Muscle of arm (tissue), 12 donors: ENCODE results near the gene KXD1. TPM values are rescaled to one million over a fixed set of nuclear protein-coding genes. Genes with fewer than 3 reads are reported as not detected.
"Not testable (repeated sequence)": the region's sequence is repeated elsewhere in the genome, so short reads cannot be mapped to it uniquely, and the experiment has no call there.

Experiments
- DNase-seq: peaks from one replicate; pipeline ENCODE4 v3.0.0-alpha.2; 2013
- polyA plus RNA-seq, 12 donors: library from polyadenylated mRNA; unstranded; fragments of 120-200 nt; gene quantifications; one replicate each; pipeline ENCODE4 v1.2.1, GENCODE V29; 2013; ENCODE audit not compliant: insufficient read length in 12 of 12

KXD1 gene
- polyA plus RNA-seq, 12 donors = 58.9 to 125 (median 63.9) TPM; not detected in 1

- no peak for DNase-seq
Observed at GRCh38 chr19:18531485-18531884, 26.2 kb upstream of the KXD1 start.

- DNase-seq = no peak
Observed at GRCh38 chr19:18532168-18532890, 25.3 kb upstream of the KXD1 start.

GRCh38 chr19:18533058-18533457 lies 24.6 kb upstream of the KXD1 start:
- DNase-seq = no peak

GRCh38 chr19:18536475-18536874 lies 21.2 kb upstream of the KXD1 start:
- DNase-seq = no peak

GRCh38 chr19:18537431-18537830 lies 20.2 kb upstream of the KXD1 start:
- DNase-seq = no peak

DNA sequence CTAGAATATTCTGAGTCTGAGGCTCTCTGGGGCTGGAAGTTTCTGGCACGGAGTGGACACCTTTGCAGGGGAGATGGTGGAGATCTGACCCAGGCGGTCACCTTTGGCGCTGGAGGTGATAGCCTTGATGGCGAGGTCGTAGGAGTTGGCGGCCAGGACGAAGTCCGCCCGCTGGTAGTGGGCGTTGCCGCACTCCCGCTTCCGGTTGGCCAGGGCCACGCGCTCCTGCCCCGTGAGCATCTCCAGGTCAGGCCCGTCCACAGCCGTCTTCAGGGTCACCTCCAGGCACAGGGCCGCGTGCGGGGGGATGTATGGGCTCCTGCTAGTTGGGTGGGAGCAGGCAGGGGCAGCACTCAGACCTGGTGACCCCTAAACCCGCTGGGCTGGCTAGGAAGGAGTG lies 19.6 kb upstream of the KXD1 start:
- no peak for DNase-seq

DNA sequence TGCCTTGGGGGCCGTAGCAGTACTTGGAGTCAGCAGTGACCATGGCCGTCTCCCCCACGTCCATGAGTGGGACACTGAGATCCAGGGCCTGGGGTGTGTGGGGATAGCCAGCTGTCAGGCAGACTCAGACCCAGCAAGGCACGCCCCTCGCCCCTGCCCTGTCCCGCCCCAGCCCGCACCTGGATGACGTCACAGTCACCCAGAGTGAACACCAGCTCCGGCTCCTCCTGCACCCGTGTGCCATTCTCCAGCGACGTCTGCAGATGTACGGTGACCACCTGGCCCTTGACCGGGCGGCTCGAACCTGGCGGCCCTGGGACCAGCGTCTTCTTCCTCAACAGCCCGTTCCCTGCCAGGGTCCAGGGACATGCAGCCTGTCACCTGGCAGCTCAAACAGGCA lies 18.3 kb upstream of the KXD1 start:
- DNase-seq = no peak

GRCh38 chr19:18540200-18540599 lies 17.5 kb upstream of the KXD1 start:
- DNase-seq = not testable (repeated sequence)

DNA sequence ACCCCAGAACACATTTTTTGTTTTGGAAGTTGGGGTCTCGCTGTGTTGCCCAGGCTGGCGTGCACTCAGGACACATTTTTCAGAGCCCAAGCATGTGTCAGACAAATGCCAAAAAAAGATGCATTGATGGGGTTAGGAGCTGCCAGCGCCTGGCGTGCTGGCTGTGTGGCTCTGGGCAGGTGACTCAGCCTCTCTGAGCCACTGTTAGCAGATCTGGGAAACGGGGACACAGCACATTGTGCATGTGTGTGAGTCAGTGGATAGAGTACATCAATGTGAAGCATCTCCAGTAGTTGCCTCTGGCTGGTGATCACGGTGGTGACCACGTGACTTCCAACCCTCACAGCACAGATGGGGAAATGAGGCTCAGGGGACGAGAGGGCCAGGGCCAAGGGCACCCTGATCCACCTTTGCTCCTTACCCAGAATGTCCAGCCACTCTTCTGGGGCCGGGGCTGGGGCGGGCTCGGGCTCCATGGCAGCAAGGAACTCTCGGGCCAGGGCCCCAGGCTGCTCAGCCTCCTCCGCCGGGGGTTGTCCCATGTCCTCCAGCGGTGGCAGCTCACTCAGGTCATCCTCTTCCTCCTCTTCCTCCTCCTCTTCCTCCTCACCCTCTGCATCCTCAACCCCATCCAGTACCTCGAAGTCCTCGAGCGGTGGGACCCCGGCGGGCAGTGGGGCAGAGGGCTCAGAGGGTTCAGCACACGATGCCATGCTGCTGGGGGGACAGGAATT lies 16.2 kb upstream of the KXD1 start:
- DNase-seq = no peak

DNA sequence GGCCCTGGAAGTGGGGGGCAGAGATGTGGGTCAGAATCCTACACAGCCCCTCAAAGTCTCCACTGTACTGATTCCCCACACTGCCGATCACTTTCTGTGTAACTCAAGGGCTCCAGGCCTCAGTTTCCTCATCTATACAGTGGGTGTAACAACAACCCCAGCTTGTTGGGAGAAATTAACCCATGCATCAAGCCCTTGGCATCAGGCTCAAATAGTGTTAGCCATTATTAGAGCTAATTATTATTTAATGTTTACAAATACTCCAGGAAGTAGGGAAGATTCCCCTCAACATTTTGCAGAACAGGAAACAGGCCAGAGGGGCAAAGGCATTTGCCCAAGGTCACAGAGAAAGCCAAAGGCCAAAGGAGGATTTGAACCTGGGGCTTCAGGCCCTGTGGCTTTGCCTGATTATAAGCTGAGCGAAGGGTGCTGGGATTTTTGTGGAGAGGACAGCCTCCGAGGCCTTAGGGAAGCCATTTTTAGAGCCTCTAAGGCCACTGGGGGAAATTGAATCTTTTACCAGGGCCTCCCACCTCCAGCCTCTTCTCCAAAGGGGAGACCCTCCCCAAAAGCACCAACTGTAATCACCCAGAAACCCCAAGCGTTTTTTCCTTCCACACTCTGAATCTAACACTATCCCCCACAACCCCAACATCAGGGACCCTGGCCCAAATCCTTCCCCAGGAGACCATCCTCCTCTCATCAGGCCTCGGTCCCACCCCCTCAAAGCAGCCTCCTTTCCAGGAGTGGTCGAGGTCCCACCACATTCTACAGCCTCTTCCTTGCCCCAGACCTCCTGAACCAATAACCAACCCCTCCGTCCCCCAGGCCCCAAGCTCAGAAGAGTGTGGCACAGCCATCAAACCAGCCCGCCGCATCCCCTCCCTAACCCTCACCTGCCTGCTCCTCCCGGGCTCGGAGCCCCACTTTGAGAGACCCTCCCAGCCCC lies 15.4 kb upstream of the KXD1 start:
- DNase-seq = no peak

DNA sequence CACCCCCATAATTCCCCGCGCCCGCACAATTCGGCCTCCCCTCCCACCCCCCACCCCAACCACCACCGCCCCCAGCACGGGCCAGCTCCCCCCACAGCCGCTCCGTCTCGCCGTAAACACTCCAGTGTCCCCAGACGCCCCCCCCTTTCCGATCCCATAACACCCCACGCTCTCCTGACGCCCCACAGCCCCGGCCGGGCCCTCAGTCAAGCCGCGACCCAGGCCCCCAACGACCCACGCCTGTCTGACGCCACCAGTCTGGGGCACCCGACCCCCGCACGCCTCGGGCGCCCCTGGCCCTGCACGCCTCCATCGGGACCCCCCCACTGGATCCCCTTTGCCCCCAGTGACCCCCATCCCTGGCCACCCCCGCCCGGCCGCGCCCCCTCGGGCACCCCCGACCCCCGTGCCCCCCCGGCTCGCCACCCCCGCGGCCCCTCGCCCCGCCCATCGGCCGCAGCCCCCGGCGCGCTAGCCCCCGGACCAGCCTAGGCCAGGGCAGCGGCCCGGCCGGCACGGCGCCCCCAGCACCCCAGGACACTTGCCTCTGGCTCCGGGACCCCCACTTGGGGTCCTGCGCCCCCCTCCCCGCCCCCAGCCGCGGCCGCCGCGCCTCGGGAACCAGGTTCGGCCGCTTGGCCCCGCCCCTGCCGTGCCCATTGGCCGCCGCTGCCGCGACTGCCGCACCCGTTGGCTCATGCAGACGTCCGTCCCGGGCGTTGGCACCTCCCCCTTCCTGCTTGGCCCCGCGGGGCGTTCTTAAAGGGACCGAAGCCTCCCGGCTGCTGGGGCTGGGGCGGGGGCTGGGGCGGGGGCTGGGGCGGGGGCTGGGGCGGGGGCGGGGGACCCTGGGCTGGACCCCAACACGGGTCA lies 14.5 kb upstream of the KXD1 start, which contains the start of gene FKBP8:
Gene FKBP8 (minus strand): TSS at position 633 of the 873 bp plus-strand sequence. CDS start 1,603 bp downstream, outside the sequence.
- peak; percentile 94 for DNase-seq

GRCh38 chr19:18543814-18544475 lies 13.7 kb upstream of the KXD1 start:
- DNase-seq = peak; percentile 31

DNA sequence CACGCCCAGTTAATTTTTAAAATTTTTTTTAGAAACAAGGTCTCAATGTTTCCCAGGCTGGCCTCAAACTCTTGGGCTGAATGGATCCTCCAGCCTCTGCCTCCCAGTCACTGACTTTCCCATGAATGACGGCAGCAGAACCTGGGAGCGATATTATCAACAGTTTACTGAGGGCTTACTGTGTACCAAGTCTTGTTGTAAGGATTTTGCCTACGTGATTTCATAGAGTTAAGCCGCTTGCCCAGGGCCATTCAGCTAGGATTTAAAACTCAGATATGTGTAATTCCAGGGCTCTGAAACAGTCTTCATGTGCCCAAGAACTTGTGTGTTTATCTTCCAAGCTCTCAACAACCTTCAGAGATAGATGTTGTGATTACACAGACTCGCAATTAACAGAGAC lies 6.0 kb upstream of the KXD1 start:
- DNase-seq = no peak

DNA sequence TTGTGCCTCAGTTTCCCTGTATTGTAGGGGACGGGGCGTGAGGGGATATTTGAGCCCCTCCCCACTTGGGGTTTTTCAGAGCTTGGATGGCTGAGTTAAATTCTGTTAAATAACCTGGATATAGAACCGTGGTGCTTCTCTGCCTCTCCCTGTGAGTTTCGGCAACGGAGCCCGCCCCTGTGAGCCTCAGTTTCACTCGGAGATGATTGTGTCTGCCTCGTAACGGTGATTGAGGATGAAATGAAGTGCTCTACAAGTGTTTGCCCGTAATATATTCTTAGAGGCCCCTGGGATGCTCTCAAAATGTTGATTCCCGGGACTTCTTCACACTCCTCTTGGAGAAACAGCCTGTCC lies 509 bp downstream of the KXD1 start:
- DNase-seq = no peak

GRCh38 chr19:18558604-18559003 lies 934 bp downstream of the KXD1 start:
- no peak for DNase-seq

GRCh38 chr19:18559685-18560084 lies 2.0 kb downstream of the KXD1 start:
- DNase-seq = no peak

DNA sequence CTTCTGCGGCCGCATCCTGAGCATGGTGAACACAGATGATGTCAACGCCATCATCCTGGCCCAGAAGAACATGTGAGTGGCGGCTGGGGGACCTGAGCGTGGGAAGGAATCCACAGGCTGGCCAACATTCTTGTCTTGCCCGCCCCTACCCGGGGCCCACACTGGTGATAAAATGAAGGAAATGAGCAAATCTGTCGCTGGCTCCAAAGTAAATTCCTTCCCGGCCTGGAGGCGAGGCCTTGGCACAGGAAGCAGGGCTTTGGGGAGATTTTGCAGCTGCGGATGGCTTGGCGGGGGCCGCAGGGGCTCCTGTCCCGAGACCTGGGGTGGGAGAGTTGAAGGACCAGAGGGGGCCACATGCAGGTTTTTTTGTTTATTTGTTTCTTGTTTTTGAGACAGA lies 4.4 kb downstream of the KXD1 start:
- peak; percentile 18 for DNase-seq

- no peak for DNase-seq
Observed at GRCh38 chr19:18566953-18567352, 9.3 kb downstream of the KXD1 start.

GRCh38 chr19:18568367-18568766 lies 10.7 kb downstream of the KXD1 start:
- DNase-seq = no peak

- DNase-seq = peak; percentile 98
Observed at GRCh38 chr19:18571564-18572344, 14.1 kb downstream of the KXD1 start, which contains the start of gene UBA52. TSS of gene UBA52 (plus strand) at chr19:18571857. CDS start at chr19:18573301, 1,444 bp downstream.
